ENCODE results near the gene PRAMEF18.
"Not testable (repeated sequence)": the region's sequence is repeated elsewhere in the genome, so short reads cannot be mapped to it uniquely, and the experiment has no call there.

PRAMEF18 gene

GRCh38 chr1:13201309-13201708, 24.6 kb downstream of the PRAMEF18 start, which contains the start of gene PRAMEF13:
Gene PRAMEF13, minus strand, starts transcription at chr1:13201409. Its CDS starts 1,820 bp downstream, at chr1:13199589.
- DNase-seq (ENCODE audit: low read depth) = not testable (repeated sequence)

Data from activated gamma-delta T cell treated with anti-CD3 and anti-CD28 coated beads, Interleukin-2, amount 50 U/mL, for 16 hours (primary cell).